SH-SY5Y (cell line): ENCODE measurements around the gene MVB12A.

Experiments used
- GATA2 ChIP-seq: IDR thresholded peaks from 2 replicates; pipeline ENCODE4 v1.6.1; 2011; ENCODE audit warnings: mild to moderate bottlenecking, low read depth, low read length
- GATA3 ChIP-seq: IDR thresholded peaks from 2 replicates; pipeline ENCODE4 v1.6.1; 2011; ENCODE audit warnings: low read depth, mild to moderate bottlenecking, low read length, moderate library complexity

DNA sequence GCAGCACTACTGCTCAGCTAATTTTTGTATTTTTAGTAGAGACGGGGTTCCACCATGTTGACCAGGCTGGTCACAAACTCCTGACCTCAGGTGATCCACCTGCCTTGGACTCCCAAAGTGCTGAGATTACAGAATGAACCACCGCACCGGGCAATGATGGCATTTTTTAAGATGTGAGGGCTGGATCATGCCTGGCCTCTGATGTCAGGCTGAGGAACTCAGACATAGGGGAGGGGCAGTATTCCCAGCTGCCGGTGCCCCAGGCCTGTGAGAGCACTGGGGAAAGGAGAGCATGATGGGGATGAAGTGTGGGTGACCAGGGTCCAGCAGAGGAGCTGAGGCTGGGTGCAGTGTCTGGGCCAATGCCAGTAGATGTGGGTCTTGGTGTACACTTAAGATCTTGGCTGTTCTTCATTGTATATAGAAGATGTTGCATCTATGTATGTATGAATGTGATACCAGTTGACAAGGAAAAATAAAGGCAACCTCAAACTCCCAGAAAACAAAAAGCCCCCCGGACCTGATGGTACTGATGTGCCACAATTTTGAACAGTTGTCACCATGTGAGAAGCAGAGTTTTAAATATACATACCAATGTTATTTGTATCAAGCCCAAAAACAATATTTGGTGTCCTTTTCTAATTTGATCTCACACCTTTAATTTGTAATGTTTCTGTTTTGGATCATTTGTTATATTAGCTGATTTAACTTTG, 39.3 kb upstream of the MVB12A start:
- no peak for TF ChIP-seq GATA3
- no peak for TF ChIP-seq GATA2
